Stimulated activated effector memory CD8-positive, alpha-beta T cell treated with anti-CD3 and anti-CD28 coated beads, Interleukin-12 subunit alpha, Interleukin-12 subunit beta, amount 100 ng/mL, for 72 hours (primary cell): ENCODE data around the gene LRSAM1.

Experiments used
- ATAC-seq: fragments of 150-1000 bp; cut with Tn5 transposase; 2 replicates; pipeline ENCODE4 v1.10.0; 2021
- DNase-seq, 2 donors: peaks; one replicate each; pipeline ENCODE4 v3.0.0; 2021 to 2022; ENCODE audit warnings: low spot score in 2 of 2
- H3K27ac Mint-ChIP-seq: one replicate; pipeline ENCODE4 v1.8.0; 2022; ENCODE audit warnings: mild to moderate bottlenecking, mixed read lengths
- H3K36me3 Mint-ChIP-seq: one replicate; pipeline ENCODE4 v1.8.0; 2022; ENCODE audit warnings: mild to moderate bottlenecking, mixed read lengths
- H3K4me1 Mint-ChIP-seq: one replicate; pipeline ENCODE4 v1.8.0; 2022; ENCODE audit warnings: mixed read lengths
- H3K4me3 Mint-ChIP-seq: one replicate; pipeline ENCODE4 v1.8.0; 2022; ENCODE audit warnings: mild to moderate bottlenecking, mixed read lengths
- H3K9me3 Mint-ChIP-seq: one replicate; pipeline ENCODE4 v1.8.0; 2022; ENCODE audit warnings: mixed read lengths

LRSAM1 gene

GRCh38 chr9:127445851-127446712, 5.2 kb upstream of the LRSAM1 start:
- no peak for ATAC-seq
- no peaks in the 10 kb centered on the region for H3K9me3 Mint-ChIP-seq
- H3K36me3 Mint-ChIP-seq = peaks cover 100% of the 10 kb centered on the region
- DNase-seq = no peak
- H3K4me3 Mint-ChIP-seq = peak overlapping the region; percentile 22
- H3K4me1 Mint-ChIP-seq = peaks cover 60% of the 10 kb centered on the region
- peak overlapping the region; percentile 97 for H3K27ac Mint-ChIP-seq

GRCh38 chr9:127446713-127447415, 4.4 kb upstream of the LRSAM1 start:
- H3K36me3 Mint-ChIP-seq = peaks cover 100% of the 10 kb centered on the region
- ATAC-seq (no peak), DNase-seq (no peak)
- peak overlapping the region; percentile 86 for H3K4me3 Mint-ChIP-seq
- H3K27ac Mint-ChIP-seq = peak overlapping the region; percentile 97
- H3K4me1 Mint-ChIP-seq = peaks cover 60% of the 10 kb centered on the region
- no peaks in the 10 kb centered on the region for H3K9me3 Mint-ChIP-seq

- Mint-ChIP-seq H3K27ac (peak overlapping the region; percentile 97), H3K9me3 (no peaks in the 10 kb centered on the region), H3K4me3 (peak overlapping the region; percentile 86), H3K4me1 (peaks cover 65% of the 10 kb centered on the region), H3K36me3 (peaks cover 96% of the 10 kb centered on the region)
- no peak for DNase-seq
- ATAC-seq = no peak
Measured at GRCh38 chr9:127447416-127448111, 3.7 kb upstream of the LRSAM1 start.

- peaks cover 68% of the 10 kb centered on the region for H3K4me1 Mint-ChIP-seq
- no peaks in the 10 kb centered on the region for H3K9me3 Mint-ChIP-seq
- no peak for DNase-seq
- peak overlapping the region; percentile 86 for H3K4me3 Mint-ChIP-seq
- peaks cover 89% of the 10 kb centered on the region for H3K36me3 Mint-ChIP-seq
- ATAC-seq = no peak
- H3K27ac Mint-ChIP-seq = peak overlapping the region; percentile 97
Measured at GRCh38 chr9:127448112-127448805, 3.1 kb upstream of the LRSAM1 start.

- peaks cover 80% of the 10 kb centered on the region for H3K36me3 Mint-ChIP-seq
- peak overlapping the region; percentile 97 for H3K27ac Mint-ChIP-seq
- peak overlapping the region; percentile 86 for H3K4me3 Mint-ChIP-seq
- no peak for ATAC-seq
- H3K9me3 Mint-ChIP-seq = no peaks in the 10 kb centered on the region
- peaks cover 62% of the 10 kb centered on the region for H3K4me1 Mint-ChIP-seq
- no peak for DNase-seq
Measured at GRCh38 chr9:127449332-127449966, 1.9 kb upstream of the LRSAM1 start.

GRCh38 chr9:127450243-127450760, 1.0 kb upstream of the LRSAM1 start:
- H3K27ac Mint-ChIP-seq = peak overlapping the region; percentile 97
- H3K9me3 Mint-ChIP-seq = no peaks in the 10 kb centered on the region
- DNase-seq (no peak), ATAC-seq (peak; percentile 0)
- peak overlapping the region; percentile 86 for H3K4me3 Mint-ChIP-seq
- H3K4me1 Mint-ChIP-seq = peaks cover 57% of the 10 kb centered on the region
- H3K36me3 Mint-ChIP-seq = peaks cover 76% of the 10 kb centered on the region

GRCh38 chr9:127451608-127451857, 223 bp downstream of the LRSAM1 start:
- ATAC-seq = no peak
- H3K36me3 Mint-ChIP-seq = peaks cover 76% of the 10 kb centered on the region
- no peak for DNase-seq
- H3K4me1 Mint-ChIP-seq = peaks cover 55% of the 10 kb centered on the region
- H3K9me3 Mint-ChIP-seq = no peaks in the 10 kb centered on the region
- H3K4me3 Mint-ChIP-seq = peak overlapping the region; percentile 86
- peak overlapping the region; percentile 97 for H3K27ac Mint-ChIP-seq

GRCh38 chr9:127451858-127452656, 747 bp downstream of the LRSAM1 start:
- Mint-ChIP-seq H3K4me1 (peaks cover 52% of the 10 kb centered on the region), H3K27ac (peak overlapping the region; percentile 97), H3K36me3 (peaks cover 76% of the 10 kb centered on the region), H3K4me3 (peak overlapping the region; percentile 86), H3K9me3 (no peaks in the 10 kb centered on the region)
- ATAC-seq (peak; percentile 42), DNase-seq (peak; percentile 26 to 73)

GRCh38 chr9:127452691-127453090, 1.4 kb downstream of the LRSAM1 start:
- peaks cover 76% of the 10 kb centered on the region for H3K36me3 Mint-ChIP-seq
- DNase-seq = no peak

GRCh38 chr9:127455324-127455992, 4.1 kb downstream of the LRSAM1 start:
- Mint-ChIP-seq H3K36me3 (peaks cover 76% of the 10 kb centered on the region), H3K27ac (peak overlapping the region; percentile 37), H3K4me3 (no peak overlapping the region), H3K4me1 (peaks cover 24% of the 10 kb centered on the region), H3K9me3 (no peaks in the 10 kb centered on the region)
- no peak for ATAC-seq
- DNase-seq = no peak

More at GRCh38 chr9:127452691-127453090, 1.4 kb downstream of the LRSAM1 start:
- peaks cover 52% of the 10 kb centered on the region for H3K4me1 Mint-ChIP-seq
- peak overlapping the region; percentile 97 for H3K27ac Mint-ChIP-seq
- H3K9me3 Mint-ChIP-seq = no peaks in the 10 kb centered on the region
- peak overlapping the region; percentile 86 for H3K4me3 Mint-ChIP-seq
- ATAC-seq = no peak

GRCh38 chr9:127457191-127457878, 6.0 kb downstream of the LRSAM1 start:
- Mint-ChIP-seq H3K9me3 (no peaks in the 10 kb centered on the region), H3K27ac (peak overlapping the region; percentile 26), H3K4me1 (peaks cover 17% of the 10 kb centered on the region), H3K4me3 (no peak overlapping the region), H3K36me3 (peaks cover 78% of the 10 kb centered on the region)
- DNase-seq (no peak), ATAC-seq (no peak)

GRCh38 chr9:127458921-127459320, 7.6 kb downstream of the LRSAM1 start:
- no peaks in the 10 kb centered on the region for H3K9me3 Mint-ChIP-seq
- ATAC-seq = no peak
- H3K36me3 Mint-ChIP-seq = peaks cover 93% of the 10 kb centered on the region
- H3K4me3 Mint-ChIP-seq = no peak overlapping the region
- no peak for DNase-seq
- no peak overlapping the region for H3K27ac Mint-ChIP-seq
- H3K4me1 Mint-ChIP-seq = peaks cover 13% of the 10 kb centered on the region

GRCh38 chr9:127463382-127463781, 12.1 kb downstream of the LRSAM1 start:
- no peak overlapping the region for H3K4me3 Mint-ChIP-seq
- H3K36me3 Mint-ChIP-seq = peaks cover 82% of the 10 kb centered on the region
- no peaks in the 10 kb centered on the region for H3K9me3 Mint-ChIP-seq
- ATAC-seq = no peak
- no peak overlapping the region for H3K27ac Mint-ChIP-seq
- DNase-seq = no peak
- no peaks in the 10 kb centered on the region for H3K4me1 Mint-ChIP-seq
